ENCODE measurements around the gene AUTS2. TPM values are rescaled to one million over a fixed set of nuclear protein-coding genes. Genes with fewer than 3 reads are reported as not detected.
A peak's percentile ranks its signal among the peaks of the same experiment; 100 is the strongest.

AUTS2 gene
- total and polyA plus RNA-seq, 2 donors (not counting 1 experiment from before 2014, with no cell fraction given) = 0.60 to 9.1 TPM

DNA sequence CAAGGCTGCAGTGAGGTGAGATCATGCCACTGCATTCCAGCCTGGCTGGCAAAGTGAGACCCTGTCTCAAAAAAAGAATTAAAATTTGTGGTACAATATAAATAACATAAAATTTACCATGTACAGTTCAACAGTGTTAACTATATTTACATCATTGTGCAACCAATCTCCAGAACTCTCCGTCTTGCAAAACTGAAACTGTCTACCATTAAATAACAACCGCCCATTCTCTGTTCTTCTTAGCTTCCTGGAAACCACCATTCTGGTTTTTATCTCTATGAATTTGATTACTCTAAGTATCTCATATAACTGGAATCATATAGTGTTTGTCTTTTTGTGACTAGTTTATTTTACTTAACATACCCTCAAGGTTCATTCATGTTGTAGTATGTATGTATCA, 167.6 kb downstream of the AUTS2 start:
- DNase-seq (ENCODE audit: low read depth in 2 of 2) = no peak
- H3K9me3 ChIP-seq (ENCODE audit: control insufficient read depth, insufficient read depth, low read depth, low read length) = no peaks in the 10 kb centered on the region
- no peak overlapping the region for H2AFZ ChIP-seq (ENCODE audit: low read length)
- no peaks in the 10 kb centered on the region for H4K20me1 ChIP-seq (ENCODE audit: control insufficient read depth, extremely low read depth, insufficient read depth, low read length)
- H3K4me2 ChIP-seq (ENCODE audit: extremely low read depth, insufficient read depth, low read length) = no peak overlapping the region
- no peak overlapping the region for H3K27ac ChIP-seq (ENCODE audit: insufficient read depth, low read length)
- no peaks in the 10 kb centered on the region for H3K27me3 ChIP-seq (ENCODE audit: control insufficient read depth, insufficient read depth, low read length)
- H3K36me3 ChIP-seq (ENCODE audit: control insufficient read depth, insufficient read depth, low read length) = no peaks in the 10 kb centered on the region
- no peaks in the 10 kb centered on the region for H3K79me2 ChIP-seq (ENCODE audit: control insufficient read depth, insufficient read depth, low read length)
- no peak for TF ChIP-seq EZH2 (IDR thresholded peaks at IDR 0.05; ENCODE audit: low read length, missing control alignments)
- TF ChIP-seq, protein P1, sequence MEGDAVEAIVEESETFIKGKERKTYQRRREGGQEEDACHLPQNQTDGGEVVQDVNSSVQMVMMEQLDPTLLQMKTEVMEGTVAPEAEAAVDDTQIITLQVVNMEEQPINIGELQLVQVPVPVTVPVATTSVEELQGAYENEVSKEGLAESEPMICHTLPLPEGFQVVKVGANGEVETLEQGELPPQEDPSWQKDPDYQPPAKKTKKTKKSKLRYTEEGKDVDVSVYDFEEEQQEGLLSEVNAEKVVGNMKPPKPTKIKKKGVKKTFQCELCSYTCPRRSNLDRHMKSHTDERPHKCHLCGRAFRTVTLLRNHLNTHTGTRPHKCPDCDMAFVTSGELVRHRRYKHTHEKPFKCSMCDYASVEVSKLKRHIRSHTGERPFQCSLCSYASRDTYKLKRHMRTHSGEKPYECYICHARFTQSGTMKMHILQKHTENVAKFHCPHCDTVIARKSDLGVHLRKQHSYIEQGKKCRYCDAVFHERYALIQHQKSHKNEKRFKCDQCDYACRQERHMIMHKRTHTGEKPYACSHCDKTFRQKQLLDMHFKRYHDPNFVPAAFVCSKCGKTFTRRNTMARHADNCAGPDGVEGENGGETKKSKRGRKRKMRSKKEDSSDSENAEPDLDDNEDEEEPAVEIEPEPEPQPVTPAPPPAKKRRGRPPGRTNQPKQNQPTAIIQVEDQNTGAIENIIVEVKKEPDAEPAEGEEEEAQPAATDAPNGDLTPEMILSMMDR (conservative IDR thresholded peaks at IDR 0.05 in 1 of 2, IDR thresholded peaks at IDR 0.05 in 1 of 2; ENCODE audit: low read depth in 1 of 2, low read length in 2 of 2) = no peak
- H3K4me1 ChIP-seq (ENCODE audit: control insufficient read depth, extremely low read depth, insufficient read depth, low read length) = no peaks in the 10 kb centered on the region
- H3K9ac ChIP-seq (ENCODE audit: insufficient read depth, low read length) = no peak overlapping the region
- no peak overlapping the region for H3K4me3 ChIP-seq (replicated peaks in 1 of 4; ENCODE audit: control extremely low read depth in 1 of 4, insufficient read depth in 1 of 4, low read depth in 3 of 4, low read length in 4 of 4)

DNA sequence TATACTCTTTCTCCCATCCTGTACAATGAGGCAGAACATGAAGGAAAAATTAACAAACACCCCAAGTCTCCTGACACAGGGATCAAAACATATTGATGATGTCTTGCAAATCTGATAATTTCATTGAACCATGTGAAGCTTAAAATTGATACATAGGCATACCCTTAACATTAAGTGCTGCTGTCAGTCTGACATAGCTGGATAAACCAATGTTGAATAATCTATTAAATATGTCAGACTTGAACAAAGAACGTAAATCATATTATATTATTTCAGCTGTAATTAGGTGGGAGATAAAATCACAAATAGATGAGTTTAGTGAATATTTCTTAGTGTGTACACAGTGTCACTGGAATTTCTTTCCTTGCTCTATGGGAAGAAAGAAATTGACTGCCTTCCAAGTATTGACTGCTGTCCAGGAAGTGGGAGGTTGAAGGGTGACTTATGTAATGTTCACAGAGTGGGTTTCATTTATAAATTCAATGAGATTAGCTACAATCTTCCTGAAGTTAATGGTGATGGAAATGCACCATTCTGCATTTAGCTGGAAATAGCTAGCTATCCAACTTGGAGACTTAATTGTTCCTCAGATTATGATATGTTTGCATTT, 170.8 kb downstream of the AUTS2 start:
- Histone ChIP-seq H3K9me3 (ENCODE audit: control insufficient read depth, insufficient read depth, low read depth, low read length) (no peaks in the 10 kb centered on the region), H3K4me3 (replicated peaks in 1 of 4; ENCODE audit: control extremely low read depth in 1 of 4, insufficient read depth in 1 of 4, low read depth in 3 of 4, low read length in 4 of 4) (no peak overlapping the region), H3K27ac (ENCODE audit: insufficient read depth, low read length) (no peak overlapping the region), H3K79me2 (ENCODE audit: control insufficient read depth, insufficient read depth, low read length) (no peaks in the 10 kb centered on the region), H4K20me1 (ENCODE audit: control insufficient read depth, extremely low read depth, insufficient read depth, low read length) (no peaks in the 10 kb centered on the region), H2AFZ (ENCODE audit: low read length) (no peak overlapping the region), H3K4me2 (ENCODE audit: extremely low read depth, insufficient read depth, low read length) (no peak overlapping the region), H3K9ac (ENCODE audit: insufficient read depth, low read length) (no peak overlapping the region), H3K36me3 (ENCODE audit: control insufficient read depth, insufficient read depth, low read length) (no peaks in the 10 kb centered on the region), H3K4me1 (ENCODE audit: control insufficient read depth, extremely low read depth, insufficient read depth, low read length) (no peaks in the 10 kb centered on the region), H3K27me3 (ENCODE audit: control insufficient read depth, insufficient read depth, low read length) (no peaks in the 10 kb centered on the region)
- TF ChIP-seq EZH2 (IDR thresholded peaks at IDR 0.05; ENCODE audit: low read length, missing control alignments) = no peak
- TF ChIP-seq, protein P1 (conservative IDR thresholded peaks at IDR 0.05 in 1 of 2, IDR thresholded peaks at IDR 0.05 in 1 of 2; ENCODE audit: low read depth in 1 of 2, low read length in 2 of 2) = no peak
- DNase-seq (ENCODE audit: low read depth in 2 of 2) = peak in 1 of 2 donors; percentile 52

DNA sequence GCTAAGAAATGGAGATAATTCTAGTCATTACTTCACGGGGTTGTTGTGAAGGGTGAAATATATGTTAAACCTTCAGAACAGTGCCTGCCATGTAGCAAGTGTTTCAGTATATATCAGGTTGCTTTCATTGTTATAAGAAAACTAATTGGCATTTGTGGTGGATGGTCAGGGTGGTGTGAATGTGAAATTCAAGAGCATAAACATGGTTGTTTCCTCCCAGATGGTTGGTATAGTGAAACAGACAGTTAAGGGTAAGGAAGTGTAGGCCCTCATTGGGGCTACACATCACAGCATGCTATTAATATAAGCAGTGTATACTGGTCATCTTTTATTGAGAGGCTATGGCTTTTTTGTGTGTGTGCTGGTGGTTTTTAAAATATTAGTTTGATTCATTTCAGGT, 171.6 kb downstream of the AUTS2 start:
- H3K9me3 ChIP-seq (ENCODE audit: control insufficient read depth, insufficient read depth, low read depth, low read length) = no peaks in the 10 kb centered on the region
- H3K79me2 ChIP-seq (ENCODE audit: control insufficient read depth, insufficient read depth, low read length) = no peaks in the 10 kb centered on the region
- no peak overlapping the region for H3K9ac ChIP-seq (ENCODE audit: insufficient read depth, low read length)
- H2AFZ ChIP-seq (ENCODE audit: low read length) = no peak overlapping the region
- H3K27ac ChIP-seq (ENCODE audit: insufficient read depth, low read length) = no peak overlapping the region
- H3K4me2 ChIP-seq (ENCODE audit: extremely low read depth, insufficient read depth, low read length) = no peak overlapping the region
- DNase-seq (ENCODE audit: low read depth in 2 of 2) = no peak
- H3K27me3 ChIP-seq (ENCODE audit: control insufficient read depth, insufficient read depth, low read length) = no peaks in the 10 kb centered on the region
- no peaks in the 10 kb centered on the region for H3K36me3 ChIP-seq (ENCODE audit: control insufficient read depth, insufficient read depth, low read length)
- no peaks in the 10 kb centered on the region for H3K4me1 ChIP-seq (ENCODE audit: control insufficient read depth, extremely low read depth, insufficient read depth, low read length)
- H4K20me1 ChIP-seq (ENCODE audit: control insufficient read depth, extremely low read depth, insufficient read depth, low read length) = no peaks in the 10 kb centered on the region
- no peak overlapping the region for H3K4me3 ChIP-seq (replicated peaks in 1 of 4; ENCODE audit: control extremely low read depth in 1 of 4, insufficient read depth in 1 of 4, low read depth in 3 of 4, low read length in 4 of 4)
- no peak for TF ChIP-seq EZH2 (IDR thresholded peaks at IDR 0.05; ENCODE audit: low read length, missing control alignments)
- TF ChIP-seq, protein P1 (conservative IDR thresholded peaks at IDR 0.05 in 1 of 2, IDR thresholded peaks at IDR 0.05 in 1 of 2; ENCODE audit: low read depth in 1 of 2, low read length in 2 of 2) = no peak
